OCI-LY7 (cell line): ENCODE data around the gene LRRK1.

Experiments
- CTCF ChIP-seq: fragments of 200-600 bp; sonication (generic); conservative IDR thresholded peaks from 2 replicates; pipeline ENCODE4 v1.5.1; 2014; ENCODE audit warnings: mild to moderate bottlenecking, antibody characterized with exemption, low read length, moderate library complexity, mixed read lengths
- EZH2phosphoT487 ChIP-seq: fragments of 200-600 bp; sonication (generic); IDR thresholded peaks from 2 replicates; pipeline ENCODE4 v1.6.1; 2018; ENCODE audit warnings: low read depth, borderline replicate concordance, mild to moderate bottlenecking, mixed run types, antibody characterized with exemption, low read length, moderate library complexity, mixed read lengths

GRCh38 chr15:101046826-101047225 is 127.7 kb downstream of the LRRK1 start:
- TF ChIP-seq CTCF (no peak), EZH2phosphoT487 (no peak)
